ENCODE data around the gene MYO1F.

The MYO1F gene

GRCh38 chr19:8482696-8483095 lies 94.5 kb downstream of the MYO1F start:
- no peak for DNase-seq (ENCODE audit: low read depth in 1 of 2, low spot score in 1 of 2)
- Histone ChIP-seq H3K27me3 (ENCODE audit: insufficient read depth, poor library complexity, severe bottlenecking) (no peaks in the 10 kb centered on the region), H3K27ac (replicated peaks) (no peak overlapping the region), H3K4me3 (replicated peaks; ENCODE audit: insufficient read depth, low read length) (no peak overlapping the region)
- TF ChIP-seq, protein P1, sequence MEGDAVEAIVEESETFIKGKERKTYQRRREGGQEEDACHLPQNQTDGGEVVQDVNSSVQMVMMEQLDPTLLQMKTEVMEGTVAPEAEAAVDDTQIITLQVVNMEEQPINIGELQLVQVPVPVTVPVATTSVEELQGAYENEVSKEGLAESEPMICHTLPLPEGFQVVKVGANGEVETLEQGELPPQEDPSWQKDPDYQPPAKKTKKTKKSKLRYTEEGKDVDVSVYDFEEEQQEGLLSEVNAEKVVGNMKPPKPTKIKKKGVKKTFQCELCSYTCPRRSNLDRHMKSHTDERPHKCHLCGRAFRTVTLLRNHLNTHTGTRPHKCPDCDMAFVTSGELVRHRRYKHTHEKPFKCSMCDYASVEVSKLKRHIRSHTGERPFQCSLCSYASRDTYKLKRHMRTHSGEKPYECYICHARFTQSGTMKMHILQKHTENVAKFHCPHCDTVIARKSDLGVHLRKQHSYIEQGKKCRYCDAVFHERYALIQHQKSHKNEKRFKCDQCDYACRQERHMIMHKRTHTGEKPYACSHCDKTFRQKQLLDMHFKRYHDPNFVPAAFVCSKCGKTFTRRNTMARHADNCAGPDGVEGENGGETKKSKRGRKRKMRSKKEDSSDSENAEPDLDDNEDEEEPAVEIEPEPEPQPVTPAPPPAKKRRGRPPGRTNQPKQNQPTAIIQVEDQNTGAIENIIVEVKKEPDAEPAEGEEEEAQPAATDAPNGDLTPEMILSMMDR (IDR thresholded peaks at IDR 0.05; ENCODE audit: insufficient read depth, low read length): no peak
- TF ChIP-seq GABPA (IDR thresholded peaks at IDR 0.05; ENCODE audit: low read depth) (no peak), POLR2AphosphoS5 (IDR thresholded peaks at IDR 0.05; ENCODE audit: low read depth) (no peak), SPI1 (IDR thresholded peaks at IDR 0.05; ENCODE audit: borderline replicate concordance, low read depth) (no peak)
- TF ChIP-seq, protein P2, sequence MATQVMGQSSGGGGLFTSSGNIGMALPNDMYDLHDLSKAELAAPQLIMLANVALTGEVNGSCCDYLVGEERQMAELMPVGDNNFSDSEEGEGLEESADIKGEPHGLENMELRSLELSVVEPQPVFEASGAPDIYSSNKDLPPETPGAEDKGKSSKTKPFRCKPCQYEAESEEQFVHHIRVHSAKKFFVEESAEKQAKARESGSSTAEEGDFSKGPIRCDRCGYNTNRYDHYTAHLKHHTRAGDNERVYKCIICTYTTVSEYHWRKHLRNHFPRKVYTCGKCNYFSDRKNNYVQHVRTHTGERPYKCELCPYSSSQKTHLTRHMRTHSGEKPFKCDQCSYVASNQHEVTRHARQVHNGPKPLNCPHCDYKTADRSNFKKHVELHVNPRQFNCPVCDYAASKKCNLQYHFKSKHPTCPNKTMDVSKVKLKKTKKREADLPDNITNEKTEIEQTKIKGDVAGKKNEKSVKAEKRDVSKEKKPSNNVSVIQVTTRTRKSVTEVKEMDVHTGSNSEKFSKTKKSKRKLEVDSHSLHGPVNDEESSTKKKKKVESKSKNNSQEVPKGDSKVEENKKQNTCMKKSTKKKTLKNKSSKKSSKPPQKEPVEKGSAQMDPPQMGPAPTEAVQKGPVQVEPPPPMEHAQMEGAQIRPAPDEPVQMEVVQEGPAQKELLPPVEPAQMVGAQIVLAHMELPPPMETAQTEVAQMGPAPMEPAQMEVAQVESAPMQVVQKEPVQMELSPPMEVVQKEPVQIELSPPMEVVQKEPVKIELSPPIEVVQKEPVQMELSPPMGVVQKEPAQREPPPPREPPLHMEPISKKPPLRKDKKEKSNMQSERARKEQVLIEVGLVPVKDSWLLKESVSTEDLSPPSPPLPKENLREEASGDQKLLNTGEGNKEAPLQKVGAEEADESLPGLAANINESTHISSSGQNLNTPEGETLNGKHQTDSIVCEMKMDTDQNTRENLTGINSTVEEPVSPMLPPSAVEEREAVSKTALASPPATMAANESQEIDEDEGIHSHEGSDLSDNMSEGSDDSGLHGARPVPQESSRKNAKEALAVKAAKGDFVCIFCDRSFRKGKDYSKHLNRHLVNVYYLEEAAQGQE (IDR thresholded peaks at IDR 0.05; ENCODE audit: insufficient replicate concordance, low read depth): no peak

- H3K27ac ChIP-seq (replicated peaks): no peak overlapping the region
- no peak overlapping the region for H3K4me3 ChIP-seq (replicated peaks; ENCODE audit: insufficient read depth, low read length)
- TF ChIP-seq, protein P2 (IDR thresholded peaks at IDR 0.05; ENCODE audit: insufficient replicate concordance, low read depth): no peak
- TF ChIP-seq, protein P1 (IDR thresholded peaks at IDR 0.05; ENCODE audit: insufficient read depth, low read length): no peak
- TF ChIP-seq SPI1 (IDR thresholded peaks at IDR 0.05; ENCODE audit: borderline replicate concordance, low read depth) (no peak), POLR2AphosphoS5 (IDR thresholded peaks at IDR 0.05; ENCODE audit: low read depth) (no peak), GABPA (IDR thresholded peaks at IDR 0.05; ENCODE audit: low read depth) (no peak)
- no peak for DNase-seq (ENCODE audit: low read depth in 1 of 2, low spot score in 1 of 2)
- no peaks in the 10 kb centered on the region for H3K27me3 ChIP-seq (ENCODE audit: insufficient read depth, poor library complexity, severe bottlenecking)
Measured at GRCh38 chr19:8481616-8482015, 95.6 kb downstream of the MYO1F start.

- TF ChIP-seq, protein P1 (IDR thresholded peaks at IDR 0.05; ENCODE audit: insufficient read depth, low read length): no peak
- no peak for DNase-seq (ENCODE audit: low read depth in 1 of 2, low spot score in 1 of 2)
- H3K27me3 ChIP-seq (ENCODE audit: insufficient read depth, poor library complexity, severe bottlenecking): no peaks in the 10 kb centered on the region
- peak overlapping the region; percentile 17; the same call in 1 of the 2 replicates for H3K27ac ChIP-seq (replicated peaks)
- H3K4me3 ChIP-seq (replicated peaks; ENCODE audit: insufficient read depth, low read length): no peak overlapping the region
Measured at GRCh38 chr19:8481201-8481600, 96.0 kb downstream of the MYO1F start.

DNA sequence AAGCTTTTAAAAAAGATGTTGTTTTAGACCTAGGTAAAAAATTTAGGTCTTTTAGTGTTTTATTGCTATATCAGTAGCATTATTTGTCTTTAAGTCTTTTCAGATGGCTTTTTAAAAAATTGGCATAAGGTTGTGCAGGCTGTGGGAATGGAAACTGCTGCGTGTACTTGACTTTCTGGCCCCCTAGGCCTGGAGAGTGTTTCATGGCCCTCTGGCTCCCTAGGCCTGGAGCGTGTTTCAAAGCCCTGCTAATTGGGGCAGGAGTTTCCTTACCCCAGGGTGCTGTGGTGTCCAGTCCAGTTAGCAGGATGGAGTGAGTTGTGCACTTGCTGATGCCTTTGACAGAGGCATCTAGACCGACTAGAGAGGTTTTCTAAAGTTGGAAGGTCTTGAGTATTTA lies 98.6 kb downstream of the MYO1F start:
- H3K27ac ChIP-seq (replicated peaks): no peak overlapping the region
- H3K4me3 ChIP-seq (replicated peaks; ENCODE audit: insufficient read depth, low read length): no peak overlapping the region
- TF ChIP-seq, protein P1 (IDR thresholded peaks at IDR 0.05; ENCODE audit: insufficient read depth, low read length): no peak
- no peak for TF ChIP-seq POLR2AphosphoS5 (IDR thresholded peaks at IDR 0.05; ENCODE audit: low read depth)
- no peak for TF ChIP-seq SPI1 (IDR thresholded peaks at IDR 0.05; ENCODE audit: borderline replicate concordance, low read depth)
- TF ChIP-seq, protein P2 (IDR thresholded peaks at IDR 0.05; ENCODE audit: insufficient replicate concordance, low read depth): no peak
- TF ChIP-seq GABPA (IDR thresholded peaks at IDR 0.05; ENCODE audit: low read depth): no peak
- H3K27me3 ChIP-seq (ENCODE audit: insufficient read depth, poor library complexity, severe bottlenecking): no peaks in the 10 kb centered on the region
- DNase-seq (ENCODE audit: low read depth in 1 of 2, low spot score in 1 of 2): no peak
